Subcutaneous adipose tissue (tissue), 4 donors: ENCODE results near the gene MYMX. TPM values are rescaled to one million over a fixed set of nuclear protein-coding genes. Genes with fewer than 3 reads are reported as not detected.

Experiments used
- CTCF ChIP-seq: fragments of 450-650 bp; IDR thresholded peaks from one replicate; pipeline ENCODE4 v1.5.1; 2016; ENCODE audit warnings: low read depth, mild to moderate bottlenecking, control low read depth, antibody characterized with exemption, moderate library complexity
- total RNA-seq, 4 donors: library from RNA; depleted of rRNA; stranded (reverse); fragments of >200 nt; gene quantifications; one replicate each; pipeline ENCODE4 v1.1.0, GENCODE V29; 2016

The MYMX gene
- total RNA-seq, 4 donors from 2014 or later: 0.98 to 2.6 (median 1.8) TPM

DNA sequence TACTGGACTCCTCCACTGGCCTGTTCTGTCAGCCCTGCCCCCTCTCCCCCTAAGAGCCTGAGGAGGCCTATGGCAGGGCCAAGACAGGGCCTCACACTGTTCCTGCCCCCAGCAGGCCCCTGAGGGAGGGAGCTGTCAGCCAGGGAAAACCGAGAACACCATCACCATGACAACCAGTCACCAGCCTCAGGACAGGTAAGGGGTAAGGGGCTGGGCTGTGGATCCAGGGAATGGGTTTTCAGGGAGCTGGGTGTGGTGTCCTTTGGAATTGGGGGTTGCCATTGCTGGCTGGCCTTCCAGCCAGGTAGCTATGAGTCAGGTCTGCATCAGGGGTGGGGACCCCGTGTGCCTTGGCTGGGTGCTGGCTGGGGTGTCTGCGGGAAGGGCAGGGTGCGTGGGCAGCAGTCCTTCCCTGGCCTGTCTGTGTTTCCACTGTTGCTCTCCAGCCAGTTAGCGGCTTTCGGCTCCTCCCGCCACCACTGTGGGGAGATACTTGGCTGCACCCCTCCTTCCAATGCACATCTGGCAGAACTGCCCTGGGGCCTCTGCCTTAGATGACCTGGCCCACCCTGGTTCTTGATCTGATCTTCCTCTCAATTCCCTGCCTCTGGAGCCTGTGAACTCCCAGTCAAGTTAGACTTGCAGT, 10.5 kb downstream of the MYMX start:
- TF ChIP-seq CTCF: no peak

GRCh38 chr6:44228031-44228430, 11.3 kb downstream of the MYMX start:
- TF ChIP-seq CTCF: no peak

DNA sequence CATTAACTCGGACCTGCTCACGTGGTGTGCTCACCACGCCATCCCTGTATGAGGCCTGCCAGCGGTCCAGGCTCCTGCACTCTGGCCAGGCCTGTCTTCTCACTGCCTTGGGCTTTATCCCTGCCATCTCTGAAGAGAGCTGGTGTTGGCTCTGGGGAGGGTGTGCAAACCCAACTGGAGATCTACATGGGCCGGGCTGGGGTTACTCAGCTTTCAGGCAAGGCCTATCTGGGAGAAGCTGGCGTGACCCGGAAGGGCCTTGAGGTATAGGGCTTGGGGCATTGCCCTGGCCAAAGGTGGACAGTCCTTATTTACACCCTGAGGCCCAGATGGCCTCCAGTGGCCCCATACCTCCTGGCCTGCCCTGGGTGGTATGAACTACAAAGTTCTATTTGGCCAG, 11.7 kb downstream of the MYMX start:
- TF ChIP-seq CTCF: no peak

- no peak for TF ChIP-seq CTCF
These were observed 12.1 kb downstream of the MYMX start for GRCh38 chr6:44228836-44229235.

- no peak for TF ChIP-seq CTCF
These were observed 12.8 kb downstream of the MYMX start for GRCh38 chr6:44229376-44230033.

DNA sequence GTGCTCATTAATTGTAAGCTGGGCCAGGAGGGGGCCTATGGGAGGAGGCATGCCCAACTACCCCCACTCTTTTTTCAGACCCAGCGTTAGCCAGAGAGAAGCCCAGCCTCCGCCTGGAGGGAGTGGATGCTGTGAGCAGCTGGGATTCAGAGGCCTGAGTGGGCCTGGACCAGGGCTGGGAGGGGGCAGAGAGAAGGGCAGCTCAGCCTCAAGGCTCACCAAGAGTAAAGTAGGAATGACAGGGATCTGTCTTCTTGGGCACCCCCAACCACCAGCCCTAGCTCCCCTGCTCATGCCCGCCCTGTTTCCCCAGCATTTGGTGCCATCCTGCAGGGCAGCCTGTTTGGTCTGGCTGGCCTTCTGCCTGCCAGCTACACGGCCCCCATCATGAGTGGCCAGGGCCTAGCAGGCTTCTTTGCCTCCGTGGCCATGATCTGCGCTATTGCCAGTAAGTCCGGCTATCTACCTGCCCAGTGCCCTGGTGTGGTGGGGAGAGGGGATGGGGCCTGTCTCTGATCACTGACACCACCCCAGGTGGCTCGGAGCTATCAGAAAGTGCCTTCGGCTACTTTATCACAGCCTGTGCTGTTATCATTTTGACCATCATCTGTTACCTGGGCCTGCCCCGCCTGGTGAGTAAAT, 13.4 kb downstream of the MYMX start:
- no peak for TF ChIP-seq CTCF
